AG09309 (cell line): ENCODE results near the gene RASGRP2.
"Not testable (repeated sequence)": the region's sequence is repeated elsewhere in the genome, so short reads cannot be mapped to it uniquely, and the experiment has no call there.

Experiments
- DNase-seq: peaks from one replicate; pipeline ENCODE4 v3.0.0-alpha.2; 2010; ENCODE audit warnings: low read depth
- H3K4me3 ChIP-seq: 2 replicates; pipeline ENCODE4 v1.5.1; 2011; ENCODE audit warnings: mild to moderate bottlenecking, low read depth, low read length, moderate library complexity; ENCODE audit not compliant: control insufficient read depth
- TF ChIP-seq, protein P1 (sequence below): IDR thresholded peaks from 2 replicates; pipeline ENCODE4 v1.5.1; 2011; ENCODE audit warnings: mild to moderate bottlenecking, low read depth, low read length, inconsistent platforms; ENCODE audit not compliant: insufficient read depth, control insufficient read depth; ENCODE audit errors: missing control alignments

The RASGRP2 gene

DNA sequence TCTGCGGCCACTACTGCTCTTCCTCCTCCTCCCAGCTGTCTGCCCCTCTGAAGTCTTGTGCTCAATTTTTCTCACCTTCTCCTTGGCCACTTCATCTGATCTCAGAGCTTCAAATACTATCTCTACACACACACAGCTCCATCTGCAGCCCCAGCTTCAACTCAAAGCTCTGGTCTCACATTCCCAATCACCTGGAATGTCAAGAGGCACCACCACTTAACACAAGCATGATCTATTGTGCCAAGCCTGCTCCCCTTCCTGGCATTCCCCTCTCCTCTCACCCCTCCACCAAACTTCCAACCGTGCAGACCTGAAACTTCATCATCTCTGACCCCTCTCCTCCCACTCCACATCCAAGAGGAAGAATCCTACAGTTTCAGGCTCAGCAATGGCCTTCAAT, 38.4 kb downstream of the RASGRP2 start:
- no peak overlapping the region for H3K4me3 ChIP-seq
- TF ChIP-seq, protein P1, sequence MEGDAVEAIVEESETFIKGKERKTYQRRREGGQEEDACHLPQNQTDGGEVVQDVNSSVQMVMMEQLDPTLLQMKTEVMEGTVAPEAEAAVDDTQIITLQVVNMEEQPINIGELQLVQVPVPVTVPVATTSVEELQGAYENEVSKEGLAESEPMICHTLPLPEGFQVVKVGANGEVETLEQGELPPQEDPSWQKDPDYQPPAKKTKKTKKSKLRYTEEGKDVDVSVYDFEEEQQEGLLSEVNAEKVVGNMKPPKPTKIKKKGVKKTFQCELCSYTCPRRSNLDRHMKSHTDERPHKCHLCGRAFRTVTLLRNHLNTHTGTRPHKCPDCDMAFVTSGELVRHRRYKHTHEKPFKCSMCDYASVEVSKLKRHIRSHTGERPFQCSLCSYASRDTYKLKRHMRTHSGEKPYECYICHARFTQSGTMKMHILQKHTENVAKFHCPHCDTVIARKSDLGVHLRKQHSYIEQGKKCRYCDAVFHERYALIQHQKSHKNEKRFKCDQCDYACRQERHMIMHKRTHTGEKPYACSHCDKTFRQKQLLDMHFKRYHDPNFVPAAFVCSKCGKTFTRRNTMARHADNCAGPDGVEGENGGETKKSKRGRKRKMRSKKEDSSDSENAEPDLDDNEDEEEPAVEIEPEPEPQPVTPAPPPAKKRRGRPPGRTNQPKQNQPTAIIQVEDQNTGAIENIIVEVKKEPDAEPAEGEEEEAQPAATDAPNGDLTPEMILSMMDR: no peak
- DNase-seq: no peak

DNA sequence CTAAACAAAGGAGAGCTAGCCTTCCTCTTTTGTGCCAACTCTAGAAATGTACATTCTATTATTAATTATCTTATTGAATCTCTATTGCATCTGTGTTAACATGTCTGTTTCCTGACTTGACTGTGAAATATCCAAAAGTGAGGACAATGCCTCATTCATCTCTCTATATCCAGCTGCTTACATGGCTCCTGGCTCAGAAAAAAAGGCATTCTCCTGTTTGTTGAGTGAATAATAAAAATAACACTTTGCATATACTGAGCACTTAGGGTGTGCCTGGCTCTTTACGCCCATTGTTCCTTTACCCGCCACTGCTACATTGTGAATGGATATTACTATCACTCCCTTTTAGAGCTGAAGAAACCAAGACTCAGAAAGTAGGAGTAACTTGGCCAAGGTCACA, 40.9 kb downstream of the RASGRP2 start:
- no peak overlapping the region for H3K4me3 ChIP-seq
- TF ChIP-seq, protein P1: no peak
- DNase-seq: no peak

DNA sequence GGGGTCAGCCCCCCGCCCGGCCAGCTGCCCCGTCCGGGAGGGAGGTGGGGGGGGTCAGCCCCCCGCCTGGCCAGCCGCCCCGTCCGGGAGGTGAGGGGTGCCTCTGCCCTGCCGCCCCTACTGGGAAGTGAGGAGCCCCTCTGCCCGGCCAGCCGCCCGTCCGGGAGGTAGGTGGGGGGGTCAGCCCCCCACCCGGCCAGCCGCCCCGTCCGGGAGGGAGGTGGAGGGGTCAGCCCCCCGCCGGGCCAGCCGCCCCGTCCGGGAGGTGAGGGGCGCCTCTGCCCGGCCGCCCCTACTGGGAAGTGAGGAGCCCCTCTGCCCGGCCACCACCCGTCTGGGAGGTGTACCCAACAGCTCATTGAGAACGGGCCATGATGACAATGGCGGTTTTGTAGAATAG, 42.0 kb downstream of the RASGRP2 start:
- not testable (repeated sequence) for DNase-seq, H3K4me3 ChIP-seq

DNA sequence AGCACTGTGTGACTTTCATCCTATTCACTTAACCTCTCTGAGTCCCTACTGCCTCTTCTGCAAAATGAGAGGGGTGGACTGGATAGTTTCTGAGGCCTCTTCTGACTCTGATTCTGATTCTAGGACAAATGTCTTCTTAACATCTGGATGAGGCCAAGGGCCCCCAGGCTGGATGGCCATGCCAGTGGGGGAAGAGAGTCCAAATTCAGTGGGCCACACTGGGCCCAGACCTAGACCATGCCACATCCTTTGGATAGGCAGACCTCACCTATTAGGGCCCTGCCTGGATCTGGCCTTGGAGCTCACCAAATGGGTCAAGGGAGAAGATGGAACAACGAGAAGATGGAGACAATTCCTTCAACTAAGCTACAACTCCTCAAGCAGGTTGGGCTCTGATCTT, 45.5 kb downstream of the RASGRP2 start:
- TF ChIP-seq, protein P1: no peak
- no peak overlapping the region for H3K4me3 ChIP-seq
- DNase-seq: no peak

DNA sequence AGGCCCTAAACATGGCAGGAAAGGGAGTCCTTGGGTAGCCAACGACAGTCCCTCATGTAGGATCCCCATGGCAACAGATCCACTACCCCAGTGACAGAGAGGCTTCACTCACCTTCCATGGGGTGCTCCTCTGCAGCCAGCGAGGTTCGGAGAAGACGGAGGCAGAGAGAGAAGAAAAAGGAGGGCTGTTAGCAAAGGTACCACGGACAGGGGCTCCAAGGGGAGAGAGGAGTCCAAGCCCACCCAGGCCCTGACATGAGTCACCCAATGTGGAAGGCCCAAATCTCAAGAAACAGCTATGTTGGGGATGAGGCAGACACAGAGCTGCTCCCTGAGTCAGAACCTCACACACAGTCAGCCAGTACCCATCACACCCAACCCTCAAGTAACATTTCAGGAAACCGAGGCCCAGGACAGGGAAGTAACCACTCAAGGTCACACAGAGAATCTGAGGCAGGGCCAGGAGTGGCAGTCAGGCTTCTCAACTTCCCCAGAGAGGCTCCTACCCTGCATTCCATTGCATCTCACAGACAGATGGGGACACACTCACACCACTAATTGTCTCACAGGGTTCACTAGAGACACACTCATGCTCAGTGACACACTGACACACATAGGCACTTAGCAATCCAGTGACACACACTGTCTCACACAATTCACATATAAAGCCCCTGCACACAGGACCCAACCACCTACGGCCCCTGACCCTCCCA, 46.1 kb downstream of the RASGRP2 start:
- TF ChIP-seq, protein P1: no peak
- no peak for DNase-seq
- no peak overlapping the region for H3K4me3 ChIP-seq

DNA sequence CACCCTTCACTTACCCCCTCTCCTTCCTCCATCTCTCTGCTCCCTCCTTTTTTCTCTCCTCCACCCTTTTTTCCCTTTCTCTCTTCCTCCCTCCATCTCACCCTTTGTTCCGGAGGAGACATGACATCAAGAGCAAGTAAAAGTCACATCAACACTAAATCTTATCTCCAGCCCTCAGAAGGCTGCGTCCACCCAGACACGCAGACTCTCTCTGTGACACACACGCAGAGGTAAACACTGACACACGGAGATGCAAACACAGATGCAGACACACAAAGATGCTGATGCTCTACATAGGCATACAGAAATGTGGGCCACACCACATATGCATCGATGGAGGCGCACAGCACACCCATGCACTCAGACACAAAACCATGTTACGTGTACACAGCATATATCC, 47.9 kb downstream of the RASGRP2 start:
- H3K4me3 ChIP-seq: no peak overlapping the region
- TF ChIP-seq, protein P1: no peak
- no peak for DNase-seq

DNA sequence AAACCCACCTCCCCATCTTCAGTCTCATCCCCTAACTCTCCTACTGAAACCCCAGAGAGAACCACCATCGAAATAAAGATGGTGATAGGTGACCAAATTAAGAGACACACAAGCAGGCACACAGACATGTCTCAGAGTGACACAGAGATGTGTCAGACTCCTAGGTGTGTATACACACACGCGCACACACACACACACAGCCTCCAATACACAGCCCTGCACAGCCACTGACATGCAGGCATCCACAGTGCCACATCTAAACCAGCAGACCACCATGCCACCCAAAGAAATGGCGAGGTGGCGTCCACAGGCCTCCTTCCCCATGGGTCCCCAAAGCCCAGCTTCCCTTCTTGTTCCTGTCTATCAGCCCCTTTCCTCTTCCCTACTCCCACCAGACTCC, 48.4 kb downstream of the RASGRP2 start:
- no peak overlapping the region for H3K4me3 ChIP-seq
- TF ChIP-seq, protein P1: no peak

More for the DNA sequence above, 48.4 kb downstream of the RASGRP2 start:
- DNase-seq: no peak
